Activated CD4-positive, alpha-beta T cell treated with anti-CD3 and anti-CD28 coated beads, Interleukin-2, amount 50 U/mL, for 24 hours (primary cell): ENCODE data around the gene PLPP2.

Experiments used
- DNase-seq, 2 donors: peaks; one replicate each; pipeline ENCODE4 v3.0.0-alpha.2; 2020; ENCODE audit warnings: low read depth in 1 of 2, low spot score in 1 of 2

Gene PLPP2

DNA sequence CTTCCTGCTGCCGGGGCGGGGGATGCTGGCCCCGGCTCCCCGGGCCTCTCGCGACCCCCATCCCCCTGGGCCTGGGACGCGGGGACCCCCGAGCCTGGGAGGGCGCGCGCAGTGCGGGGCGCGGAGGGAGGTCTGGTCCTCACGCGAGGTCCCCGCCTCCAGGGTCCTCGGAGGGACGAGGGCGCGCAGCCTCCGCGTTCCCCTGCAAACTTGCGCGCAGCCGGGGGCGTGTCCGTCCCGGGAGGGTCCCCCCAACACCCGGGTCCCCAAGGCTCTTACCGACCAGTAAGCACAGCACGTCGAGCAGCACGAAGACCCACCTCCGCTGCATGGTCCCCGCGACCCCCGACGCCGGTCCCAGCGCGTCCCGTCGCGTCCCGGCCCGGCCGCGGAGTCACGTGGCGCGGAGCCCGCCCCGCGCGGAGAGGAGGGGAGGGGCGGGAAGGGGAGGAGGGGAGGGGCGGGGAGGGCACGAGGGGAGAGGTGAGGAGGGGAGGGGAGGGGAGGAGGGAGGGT lies at the start of gene PLPP2:
Gene PLPP2, minus strand, starts transcription at position 398 of the 516 bp plus-strand sequence. Its CDS starts 67 bp downstream, at position 331.
- DNase-seq: no peak

DNA sequence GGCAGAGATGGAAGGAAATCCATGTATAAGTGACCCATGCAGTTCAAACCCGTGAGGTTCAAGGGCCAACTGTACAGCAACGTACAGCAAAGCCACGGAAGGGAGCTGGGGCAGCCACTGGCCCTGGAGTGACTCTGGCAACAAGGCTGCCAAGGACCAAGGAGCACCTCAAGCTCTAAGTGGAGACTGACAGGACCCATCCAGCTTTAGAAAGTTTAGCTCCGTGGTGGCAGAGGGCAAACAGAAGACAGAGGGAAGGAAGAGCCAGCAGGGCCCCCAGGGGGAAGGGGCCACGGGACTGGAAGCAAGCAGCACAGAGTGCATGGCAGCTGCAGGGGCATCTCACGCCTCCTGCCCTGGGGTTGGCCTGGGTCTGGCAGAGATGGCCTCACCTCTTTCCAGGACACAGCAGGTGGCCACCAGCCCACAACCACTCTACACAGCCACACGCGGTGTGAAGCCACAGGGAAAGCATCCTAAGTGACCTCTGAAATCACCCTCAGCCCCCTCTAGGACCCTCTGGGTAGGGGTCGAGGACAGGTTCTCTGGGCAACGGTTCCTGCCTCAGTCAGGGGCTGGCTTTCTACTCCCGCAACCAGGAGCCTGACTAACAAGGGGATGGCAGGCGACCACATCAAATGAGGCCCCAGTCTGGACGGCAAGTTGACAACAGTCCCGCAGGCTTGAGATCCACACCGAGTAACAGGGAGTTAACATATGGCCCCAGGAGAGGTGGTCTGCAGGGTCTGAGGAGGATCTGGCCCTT lies 49.6 kb upstream of the PLPP2 start:
- no peak for DNase-seq

DNA sequence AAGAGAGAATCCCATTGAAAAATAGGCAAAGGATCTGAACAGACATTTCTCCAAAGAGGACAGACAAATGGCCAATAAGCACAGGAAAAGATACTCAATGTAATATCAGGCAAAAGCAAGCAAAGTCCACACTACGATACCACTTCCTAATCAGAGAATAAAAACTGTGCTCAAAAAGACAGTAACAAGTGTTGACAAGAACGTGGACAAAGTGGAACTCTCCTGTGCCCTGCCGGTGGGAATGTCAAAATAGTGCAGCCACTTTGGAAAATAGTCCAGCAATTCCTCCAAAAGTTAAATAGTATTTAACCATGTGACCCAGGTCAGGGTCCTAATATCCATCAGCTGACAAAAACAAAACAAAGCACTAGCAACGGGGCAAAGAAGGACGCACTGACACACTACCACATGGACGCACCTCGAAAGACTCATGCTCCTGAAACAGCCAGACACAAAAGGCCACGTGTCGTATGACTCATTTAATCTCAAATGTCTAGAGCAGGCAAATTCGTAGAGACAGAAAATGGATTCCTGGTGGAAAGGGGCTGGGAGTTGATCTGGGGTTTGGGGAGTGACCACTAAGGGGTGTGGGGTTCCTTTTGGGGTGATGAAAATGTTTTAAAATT lies 48.2 kb upstream of the PLPP2 start:
- DNase-seq: no peak

GRCh38 chr19:338421-338820 lies 47.2 kb upstream of the PLPP2 start:
- DNase-seq: no peak

DNA sequence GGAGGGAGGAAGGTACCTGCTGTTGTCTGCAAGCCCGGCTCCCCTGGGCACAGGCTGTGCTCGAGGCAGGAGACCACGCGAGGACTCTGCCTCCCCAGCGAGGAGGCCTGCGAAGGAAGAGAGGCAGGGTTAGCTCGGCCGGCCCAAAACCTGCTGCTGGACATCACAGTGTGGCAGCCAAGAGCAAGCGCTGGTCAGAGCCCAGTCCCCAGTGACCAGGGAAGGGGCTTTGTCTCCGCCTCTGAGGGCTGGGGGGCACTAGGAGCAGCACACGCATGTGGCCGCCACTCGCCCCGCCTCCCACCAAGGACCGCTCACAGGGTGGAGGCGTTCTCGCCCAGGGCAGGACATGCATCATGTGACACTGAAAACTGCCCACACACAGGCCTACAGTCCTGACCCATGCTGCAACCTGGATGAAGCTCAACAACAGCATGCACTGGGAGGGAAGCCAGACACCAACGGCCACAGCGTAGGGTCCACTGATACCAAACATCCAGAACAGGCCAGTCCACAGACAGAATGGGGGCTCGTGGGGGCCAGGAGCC lies 44.9 kb upstream of the PLPP2 start:
- DNase-seq: no peak

DNA sequence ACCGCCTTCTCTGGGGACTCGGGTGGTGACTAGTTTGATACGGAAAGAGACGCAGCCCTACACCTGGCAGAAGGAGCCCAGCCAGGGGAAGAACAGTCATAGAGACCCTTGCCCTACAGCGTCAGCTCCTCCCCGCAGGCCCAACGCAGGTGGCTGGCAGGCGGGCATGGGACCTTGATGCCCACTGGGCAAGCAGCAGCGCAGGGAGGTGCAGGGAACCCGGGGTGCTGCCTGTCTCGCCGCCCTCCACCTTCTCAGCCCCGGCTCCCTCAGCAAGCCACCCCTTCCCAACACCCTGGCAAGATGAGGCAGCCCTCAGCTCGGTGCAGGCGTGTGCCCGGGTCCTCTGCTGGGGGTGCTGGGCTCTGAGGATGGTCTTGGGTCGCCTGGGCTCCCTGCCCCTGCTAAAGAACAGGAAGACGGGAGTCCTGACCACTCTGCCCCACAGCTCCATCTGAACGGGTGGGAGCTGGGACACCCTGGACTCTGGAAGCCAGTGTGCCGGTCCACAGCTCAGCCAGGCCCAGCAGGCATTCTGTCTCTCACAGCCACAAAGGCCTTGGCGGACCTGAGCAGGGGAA lies 44.4 kb upstream of the PLPP2 start:
- no peak for DNase-seq

- no peak for DNase-seq
Observed at GRCh38 chr19:335072-335471, 43.9 kb upstream of the PLPP2 start.

- DNase-seq: no peak
Observed at GRCh38 chr19:334296-335071, 43.3 kb upstream of the PLPP2 start.

DNA sequence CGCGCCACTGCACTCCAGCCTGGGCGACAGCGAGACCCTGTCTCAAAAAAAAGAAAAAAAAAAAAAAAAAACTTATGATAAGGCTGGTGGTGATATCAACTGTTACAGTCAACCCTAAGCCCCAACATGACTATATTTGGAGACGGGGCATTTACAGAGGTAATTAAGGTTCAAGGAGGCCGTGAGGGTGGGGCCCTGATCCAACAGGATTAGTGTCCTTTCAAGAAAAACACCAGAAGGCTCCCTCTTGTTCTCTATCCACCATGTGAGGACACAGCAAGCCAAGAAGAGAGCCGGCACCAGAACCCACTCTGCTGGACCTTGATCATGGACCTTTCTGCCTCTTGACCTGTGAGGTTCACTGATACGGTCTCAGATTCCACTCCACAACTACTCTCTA lies 39.3 kb upstream of the PLPP2 start:
- no peak for DNase-seq

DNA sequence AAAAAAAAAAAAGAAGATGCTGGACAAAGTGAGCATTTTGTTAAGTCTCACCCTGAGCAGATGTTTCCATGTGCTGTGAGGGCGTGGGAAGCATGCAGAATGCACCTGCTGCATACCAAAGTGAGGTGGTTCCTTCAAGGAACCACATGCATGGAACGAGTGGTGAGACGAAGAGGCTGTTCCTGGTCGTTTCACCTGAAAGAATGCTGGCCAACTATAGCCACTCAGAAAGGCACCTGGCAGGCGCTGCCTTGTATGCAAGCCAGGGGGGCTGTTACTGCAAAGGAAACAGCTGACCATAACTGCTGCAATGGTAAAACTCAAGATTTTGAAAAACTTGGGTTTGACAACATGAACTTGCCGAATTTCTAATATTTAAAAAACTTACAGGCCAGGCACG lies 38.7 kb upstream of the PLPP2 start:
- DNase-seq: no peak

DNA sequence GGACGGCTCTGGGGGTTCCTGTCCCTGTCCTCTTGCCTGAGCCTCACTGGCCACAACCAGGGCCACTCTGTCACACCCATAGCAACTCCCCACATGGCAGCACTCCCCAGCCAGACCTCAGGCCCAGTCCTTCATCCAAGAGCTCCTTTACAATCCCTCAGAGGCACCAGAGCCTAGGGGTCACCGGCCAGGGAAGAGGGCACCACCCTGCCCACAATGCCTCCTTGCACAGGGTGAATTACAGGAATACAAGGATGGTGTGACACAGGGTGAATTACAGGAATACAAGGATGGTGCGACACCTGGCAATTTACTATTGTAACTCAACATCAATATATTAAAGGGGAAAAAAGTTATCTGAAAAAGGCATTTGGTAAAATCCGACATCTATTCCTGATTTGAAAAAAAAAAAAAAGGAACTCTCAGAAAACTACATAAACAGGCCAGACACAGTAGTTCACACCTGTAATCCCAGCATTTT lies 36.9 kb upstream of the PLPP2 start:
- no peak for DNase-seq

- DNase-seq: no peak
Observed at GRCh38 chr19:327291-328024, 36.3 kb upstream of the PLPP2 start.

DNA sequence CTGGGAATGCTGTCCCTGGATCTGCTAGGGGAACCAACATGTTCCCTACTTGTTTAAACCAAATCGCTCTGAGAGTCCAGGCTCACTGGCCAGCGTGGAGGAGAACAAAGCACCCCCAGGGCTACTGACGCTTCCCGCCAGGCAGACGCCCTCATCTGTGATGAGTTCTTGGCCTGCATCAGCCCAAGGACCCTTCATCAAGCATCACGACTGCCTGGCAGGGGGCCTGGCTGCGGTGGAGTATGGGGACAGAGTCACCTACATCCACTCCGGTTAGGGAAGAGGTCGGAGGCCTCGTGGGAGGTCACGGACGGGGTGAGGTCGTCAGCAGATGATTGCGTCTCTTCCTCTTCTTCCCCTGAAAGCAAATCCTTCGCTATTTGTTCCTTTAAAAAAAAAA lies 35.7 kb upstream of the PLPP2 start:
- DNase-seq: no peak

DNA sequence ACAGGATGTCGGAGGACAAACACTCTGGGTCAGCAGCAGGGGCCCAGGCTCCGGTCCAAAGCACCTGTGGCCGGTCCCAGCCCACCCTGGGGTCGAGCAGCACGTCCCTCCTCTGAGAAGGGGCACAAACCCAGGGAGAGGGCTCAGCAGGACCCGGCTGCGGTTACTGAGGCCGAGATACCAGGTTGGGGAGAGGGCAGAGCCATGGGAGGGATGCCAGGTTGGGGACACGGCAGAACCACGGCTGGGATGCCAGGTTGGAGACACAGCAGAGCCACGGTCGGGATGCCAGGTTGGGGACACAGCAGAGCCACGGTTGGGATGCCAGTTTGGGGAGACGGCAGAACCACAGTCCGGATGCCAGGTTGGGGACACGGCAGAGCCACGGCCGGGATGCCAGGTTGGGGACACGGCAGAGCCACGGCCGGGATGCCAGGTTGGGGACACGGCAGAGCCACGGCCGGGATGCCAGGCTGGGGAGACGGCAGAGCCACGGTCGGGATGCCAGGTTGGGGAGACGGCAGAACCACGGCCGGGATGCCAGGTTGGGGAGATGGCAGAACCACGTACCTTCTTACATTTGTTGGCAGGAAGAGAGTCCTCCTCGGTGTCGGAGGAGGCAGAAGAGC lies 34.8 kb upstream of the PLPP2 start:
- no peak for DNase-seq

DNA sequence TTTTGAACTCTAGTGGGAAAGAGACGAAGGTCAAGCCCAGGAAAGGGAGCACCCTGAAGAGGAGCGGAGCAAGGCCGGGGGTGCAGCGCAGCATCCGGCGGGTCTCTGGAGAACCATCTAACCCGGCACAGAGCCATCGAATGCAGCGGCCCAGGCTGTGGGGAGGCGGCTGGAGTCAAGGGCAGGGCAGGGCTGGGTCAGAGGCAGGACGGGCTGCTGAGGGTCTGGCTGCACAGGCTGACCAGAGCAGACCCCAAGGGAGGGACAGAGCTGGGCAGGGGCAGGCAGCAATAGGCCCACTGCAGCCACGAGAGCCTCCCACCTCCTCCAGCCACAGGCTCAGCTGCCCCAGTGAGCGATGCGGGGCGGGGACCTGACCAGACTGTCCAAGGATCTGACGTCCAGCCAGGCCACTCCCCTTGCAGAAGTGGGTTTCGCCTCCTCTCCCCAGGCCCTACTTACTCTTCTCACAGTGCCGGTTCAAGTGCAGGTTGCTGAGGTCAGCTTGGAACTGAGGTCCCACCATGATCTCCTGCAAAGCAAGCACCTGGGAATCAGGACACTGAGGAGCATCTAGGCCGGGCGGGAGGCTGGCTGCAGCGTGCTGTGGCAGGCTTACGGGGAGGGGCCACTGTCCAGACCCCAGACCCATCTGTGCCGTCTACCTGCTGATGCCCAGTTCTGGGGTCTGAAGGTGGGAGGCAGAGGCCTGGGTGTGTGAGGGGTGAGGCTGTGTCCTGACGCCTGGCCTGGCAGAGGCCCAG lies 34.2 kb upstream of the PLPP2 start:
- no peak for DNase-seq

DNA sequence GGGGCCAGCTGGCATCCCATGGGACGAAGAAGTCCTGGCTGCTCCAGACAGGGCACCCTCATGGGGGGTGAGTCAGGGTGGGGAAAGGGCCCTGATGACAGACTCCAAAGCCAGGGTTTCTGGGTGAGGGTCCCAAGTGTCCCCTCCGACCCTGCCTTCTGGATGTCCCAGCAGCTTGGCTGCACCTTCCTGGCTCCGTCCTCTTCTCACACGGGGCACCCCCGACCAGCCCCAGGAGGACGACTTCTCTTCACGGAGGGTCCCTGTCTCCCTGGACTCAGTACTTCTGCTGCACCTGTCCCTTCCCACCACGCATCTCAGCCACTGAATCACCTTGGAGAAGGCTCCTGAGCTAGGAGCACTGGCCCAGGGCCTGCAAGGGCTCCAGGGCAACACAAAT lies 33.5 kb upstream of the PLPP2 start:
- DNase-seq: no peak

GRCh38 chr19:322616-323015 lies 31.4 kb upstream of the PLPP2 start:
- DNase-seq: no peak

DNA sequence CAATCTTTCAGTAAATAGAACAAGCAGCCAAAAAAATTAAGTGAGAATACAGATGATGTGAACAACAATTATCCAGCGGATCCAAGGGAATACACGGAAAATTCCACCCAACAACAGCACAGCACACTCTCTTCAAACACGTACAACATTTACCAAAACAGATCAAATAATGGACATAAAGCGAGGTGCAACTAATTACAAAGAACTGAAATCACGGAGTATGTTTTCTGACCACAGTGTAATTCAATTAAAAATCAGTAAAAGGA lies 27.2 kb upstream of the PLPP2 start:
- no peak for DNase-seq

DNA sequence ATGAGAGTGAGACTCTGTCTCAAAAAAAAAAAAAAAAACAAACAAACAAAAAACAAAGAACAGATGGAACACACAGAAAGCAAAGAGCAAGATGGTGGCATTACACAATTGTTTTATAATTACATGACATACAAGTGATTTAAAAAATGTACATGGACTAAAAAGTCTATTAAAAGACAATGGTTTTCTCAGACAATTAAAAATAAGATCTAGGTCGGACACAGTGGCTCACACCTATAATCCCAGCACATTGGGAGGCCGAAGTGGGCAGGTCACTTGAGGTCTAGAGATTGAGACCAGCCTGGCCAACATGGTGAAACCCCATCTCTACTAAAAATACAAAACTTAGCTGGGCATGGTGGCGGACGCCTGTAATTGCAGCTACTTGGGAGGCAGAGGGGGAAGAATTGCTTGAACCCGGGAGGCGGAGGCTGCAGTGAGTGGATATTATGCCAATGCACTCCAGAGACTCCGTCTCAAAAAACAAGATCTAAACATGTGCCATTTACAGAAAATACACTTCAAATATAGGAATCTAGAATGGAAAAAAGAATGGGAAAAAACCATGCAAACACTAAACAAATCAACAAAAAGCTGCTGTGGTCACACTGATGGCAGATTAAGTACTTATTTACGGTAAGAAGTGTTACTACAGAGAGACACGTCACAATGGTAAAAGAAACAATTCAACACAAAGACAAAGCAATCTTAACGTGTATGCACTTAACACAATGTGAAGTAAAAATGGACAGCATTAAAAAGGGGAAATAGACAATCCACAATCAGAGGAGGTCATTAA lies 26.7 kb upstream of the PLPP2 start:
- DNase-seq: no peak
